HPDE6-E6E7 (cell line): ENCODE data around the gene TMX3.

Experiments used
- DNase-seq: peaks from one replicate; pipeline ENCODE4 v3.0.0; 2011; ENCODE audit warnings: missing footprints; ENCODE audit errors: extremely low spot score

The TMX3 gene

GRCh38 chr18:68714712-68715496, at the start of gene TMX3:
TMX3 (minus strand) TSS chr18:68715108; CDS start chr18:68714981, 127 bp downstream.
- DNase-seq, result peak; percentile 96

DNA sequence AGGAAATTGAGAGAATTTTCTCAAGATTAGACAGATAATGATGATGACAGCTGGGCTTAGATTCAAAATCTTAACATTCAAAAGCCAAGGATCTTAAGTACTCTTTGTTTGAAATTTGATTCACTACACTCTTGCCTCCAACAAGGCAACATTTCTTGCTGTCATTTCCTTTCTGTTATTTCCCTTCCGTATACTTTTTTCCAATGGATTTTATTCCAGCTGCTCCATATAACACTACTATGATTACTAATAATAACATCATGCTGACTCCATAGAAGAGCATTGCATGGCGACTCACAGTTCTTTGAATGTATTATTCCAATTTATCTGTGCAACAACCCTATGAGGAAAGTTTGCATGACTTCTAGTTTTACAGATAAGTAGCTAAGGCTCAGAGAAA, 49.1 kb upstream of the TMX3 start:
- no peak for DNase-seq

- no peak for DNase-seq
These were observed 48.2 kb upstream of the TMX3 start for GRCh38 chr18:68763083-68763482.

DNA sequence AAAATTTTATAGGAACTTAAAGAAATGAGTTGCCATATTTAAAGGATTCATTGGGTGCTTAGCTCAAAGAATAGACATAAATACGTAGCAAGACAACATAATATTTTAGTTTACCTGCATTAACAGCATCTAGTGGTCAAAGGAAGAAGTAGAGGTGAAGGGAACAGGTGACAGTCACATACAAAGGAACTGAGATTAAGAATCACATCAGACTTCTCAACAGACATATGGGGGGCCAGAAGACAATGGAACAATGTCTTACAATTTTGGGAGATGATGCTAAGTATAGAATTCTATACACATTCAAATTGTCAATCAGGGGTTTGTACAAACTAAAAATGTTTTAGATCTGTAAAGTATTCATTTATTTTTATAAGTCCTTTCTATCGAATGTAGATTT, 44.4 kb upstream of the TMX3 start:
- no peak for DNase-seq

DNA sequence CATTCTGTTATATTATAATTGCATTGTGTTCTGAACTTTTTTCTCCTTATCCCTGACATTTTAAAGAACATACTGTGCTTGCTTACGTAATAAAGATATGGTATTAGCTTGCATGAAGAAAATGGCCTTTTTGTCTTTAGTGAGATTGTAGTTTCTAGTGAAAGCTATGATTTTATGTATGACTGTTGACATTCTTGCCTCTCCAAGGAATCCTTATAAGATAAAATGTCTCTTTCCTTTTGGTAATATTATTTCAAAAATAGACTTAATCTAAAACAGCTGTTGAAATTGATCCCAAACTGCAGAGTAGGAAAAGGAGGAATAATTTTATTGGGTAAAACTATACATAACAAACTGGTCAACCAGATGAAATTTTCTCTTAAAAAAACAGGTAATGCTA, 42.2 kb upstream of the TMX3 start:
- no peak for DNase-seq

DNA sequence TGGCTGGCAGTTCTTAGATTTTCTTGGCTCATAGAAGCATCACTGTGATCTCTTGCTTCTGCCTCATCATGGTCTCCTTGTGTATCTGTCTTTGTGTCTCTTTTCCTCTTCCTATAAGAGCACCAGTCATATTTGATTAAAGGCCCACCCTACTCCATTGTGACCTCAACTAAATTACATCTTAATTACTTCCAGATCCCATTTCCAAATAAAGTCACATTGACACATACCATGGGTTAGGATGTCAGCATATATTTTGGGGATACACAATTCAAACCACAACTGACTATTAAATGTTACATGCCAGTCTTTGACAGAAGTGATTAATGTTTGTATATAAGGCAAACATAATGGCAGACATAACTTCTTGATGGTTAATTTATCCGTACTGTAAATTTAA, 27.3 kb upstream of the TMX3 start:
- no peak for DNase-seq

DNA sequence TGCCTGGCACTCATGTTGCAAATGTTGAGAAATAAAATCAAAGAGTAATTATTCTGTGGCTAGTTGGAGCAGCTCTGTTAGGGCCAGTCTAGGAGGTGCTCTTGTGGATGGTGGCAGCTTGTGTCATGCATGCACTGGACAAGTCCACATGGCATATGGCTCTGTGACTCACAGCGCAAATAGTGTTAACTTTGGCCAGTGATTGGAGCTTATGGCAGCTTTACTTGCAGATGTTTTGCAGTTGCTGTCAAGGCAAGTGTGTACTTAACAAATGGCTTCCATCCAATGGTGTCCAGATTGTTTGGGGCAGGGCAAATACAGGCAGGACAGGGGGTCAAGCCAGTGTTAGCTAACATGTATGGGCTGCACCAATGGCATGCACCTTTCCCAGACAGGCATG, 26.1 kb upstream of the TMX3 start:
- DNase-seq, result no peak

DNA sequence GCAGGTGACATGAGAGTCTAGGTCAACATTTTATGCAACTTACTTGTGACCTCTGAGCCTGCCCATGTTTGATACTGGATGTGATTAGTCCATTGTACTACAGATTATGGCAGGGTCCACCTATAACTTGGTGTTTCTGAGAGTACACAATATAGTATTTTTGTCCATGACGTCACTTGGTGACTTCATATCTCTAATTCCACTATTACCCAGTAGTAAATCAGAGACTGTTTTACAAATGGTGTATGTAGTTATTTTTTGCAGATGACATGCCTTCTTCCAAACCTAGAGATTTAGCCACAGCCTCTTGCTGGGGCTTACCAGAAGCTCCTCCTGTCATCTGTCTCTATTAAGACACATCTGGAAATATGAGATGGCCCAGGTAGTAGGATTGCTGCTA, 24.6 kb upstream of the TMX3 start:
- DNase-seq, result no peak

DNA sequence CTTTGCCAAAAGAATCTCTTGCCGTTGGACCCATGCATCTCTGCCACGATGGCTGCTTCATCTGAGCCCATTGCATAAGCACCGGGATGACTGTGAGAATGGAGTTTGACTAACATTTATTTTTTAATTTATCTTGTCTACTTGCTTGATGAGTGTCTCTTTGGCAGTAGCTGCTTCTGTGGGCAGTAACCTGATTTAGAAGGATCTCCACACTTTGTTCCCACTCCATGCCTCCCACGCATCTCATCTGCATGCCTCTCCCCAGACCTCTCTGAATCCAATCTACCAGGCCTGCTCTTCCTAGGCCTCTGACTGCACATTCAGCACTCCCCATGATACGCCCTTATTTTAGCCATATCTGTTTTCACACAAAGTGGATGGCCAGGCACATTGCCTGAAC, 23.7 kb upstream of the TMX3 start:
- no peak for DNase-seq

- peak; percentile 49 for DNase-seq
These were observed 20.8 kb upstream of the TMX3 start for GRCh38 chr18:68735483-68736343.

GRCh38 chr18:68734308-68734707, 19.4 kb upstream of the TMX3 start:
- DNase-seq, result no peak

DNA sequence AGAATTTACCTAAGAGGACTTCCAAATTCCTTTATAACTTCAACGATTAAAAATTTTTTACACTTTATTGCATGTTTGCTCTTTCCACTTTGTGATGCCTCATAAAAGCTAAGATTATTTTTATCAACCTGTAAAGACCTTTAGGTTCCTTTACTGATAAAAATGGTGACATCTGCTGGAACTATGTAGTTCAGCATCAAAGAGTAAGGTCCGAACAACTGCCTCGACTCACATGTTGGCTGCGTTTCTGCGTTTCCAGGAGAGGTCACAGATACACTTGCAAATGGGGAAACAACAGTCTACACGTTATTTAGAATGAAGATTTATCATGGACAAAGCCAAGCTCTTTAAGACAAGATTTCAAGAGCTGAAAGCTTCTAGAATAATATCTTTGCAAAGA, 18.8 kb upstream of the TMX3 start:
- DNase-seq, result no peak

DNA sequence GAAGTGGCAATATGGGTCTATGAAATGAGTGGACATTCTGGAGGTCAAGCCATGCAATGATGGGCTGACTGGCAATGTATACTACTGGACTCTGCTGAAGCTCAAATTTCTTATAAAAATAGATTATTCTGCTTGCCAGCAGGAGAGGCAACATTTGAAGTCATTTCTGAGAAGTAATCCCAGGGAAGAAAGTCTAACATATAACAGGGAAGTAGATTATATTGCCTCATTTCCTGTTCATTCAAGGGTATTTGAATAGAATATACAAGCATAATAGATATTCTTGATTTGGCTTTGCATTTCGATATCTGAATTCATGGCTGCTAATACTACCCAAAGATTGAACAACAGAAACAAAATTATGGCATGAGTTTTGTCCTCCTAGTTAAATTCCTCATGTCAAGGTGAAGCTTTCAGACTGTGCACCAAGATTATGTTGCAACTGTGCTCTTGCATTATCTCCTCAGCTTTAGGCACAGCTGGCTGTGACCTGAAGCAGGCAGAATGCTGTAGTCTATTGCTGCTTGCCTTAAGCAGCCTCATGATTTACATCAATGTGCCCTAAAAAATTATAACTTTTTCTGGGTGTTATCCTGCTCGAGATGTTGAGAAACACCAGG, 13.3 kb upstream of the TMX3 start:
- DNase-seq, result no peak

DNA sequence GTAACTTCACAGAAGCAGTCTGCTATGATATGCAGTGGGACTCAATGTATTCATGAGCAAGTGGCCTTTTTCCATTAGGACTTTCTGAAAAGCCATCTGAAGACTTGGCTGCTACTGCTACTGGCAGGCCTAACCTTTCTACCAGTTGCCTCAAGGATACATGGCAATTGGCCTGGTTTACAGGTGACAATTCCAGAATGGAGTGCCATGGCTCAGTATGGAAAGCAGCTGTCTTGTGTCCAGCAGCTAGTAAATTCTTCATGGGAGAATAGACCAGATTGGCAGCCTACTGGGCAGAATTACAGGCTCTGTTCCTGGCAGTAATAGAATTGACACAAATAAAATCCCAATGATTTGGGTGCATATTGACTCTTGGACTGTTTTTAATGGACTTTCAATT, 12.6 kb upstream of the TMX3 start:
- no peak for DNase-seq

DNA sequence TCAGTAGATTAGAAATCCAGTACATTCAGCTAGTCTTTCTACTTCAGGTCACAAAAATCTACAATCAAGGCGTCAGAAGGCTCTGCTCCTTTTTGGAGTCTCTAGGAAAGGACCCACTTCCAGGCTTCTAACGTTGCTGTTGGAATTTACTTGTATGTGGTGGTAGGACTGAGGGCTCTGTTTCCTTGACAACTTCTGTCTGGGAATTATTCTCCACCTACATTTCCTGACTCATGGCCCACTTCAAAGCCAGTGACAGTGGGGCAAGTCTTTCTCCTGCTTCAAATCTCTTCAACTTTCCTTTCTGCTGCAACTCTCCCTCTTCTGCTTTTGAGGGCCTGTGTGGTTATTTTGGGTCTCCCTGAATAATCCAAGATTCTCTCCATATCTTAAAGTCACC, 10.4 kb upstream of the TMX3 start:
- no peak for DNase-seq

DNA sequence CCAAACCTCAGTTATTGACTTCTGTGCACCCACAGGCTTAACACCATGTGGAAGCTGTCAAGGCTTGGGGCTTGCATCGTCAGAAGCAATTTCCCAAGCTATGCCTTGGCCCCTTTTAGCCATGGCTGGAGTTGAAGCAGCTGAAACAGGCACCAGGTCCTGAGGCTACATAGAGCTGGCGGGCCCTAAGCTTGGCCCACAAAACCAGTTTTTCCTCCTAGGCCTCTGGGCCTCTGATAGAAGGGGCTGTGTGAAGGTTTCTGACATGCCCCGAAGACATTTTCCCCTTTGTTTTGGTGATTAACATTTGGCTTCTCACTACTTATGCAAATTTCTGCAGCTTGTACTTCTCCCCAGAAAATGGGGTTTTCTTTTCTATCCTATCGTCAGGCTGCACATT, 9.1 kb upstream of the TMX3 start:
- no peak for DNase-seq

DNA sequence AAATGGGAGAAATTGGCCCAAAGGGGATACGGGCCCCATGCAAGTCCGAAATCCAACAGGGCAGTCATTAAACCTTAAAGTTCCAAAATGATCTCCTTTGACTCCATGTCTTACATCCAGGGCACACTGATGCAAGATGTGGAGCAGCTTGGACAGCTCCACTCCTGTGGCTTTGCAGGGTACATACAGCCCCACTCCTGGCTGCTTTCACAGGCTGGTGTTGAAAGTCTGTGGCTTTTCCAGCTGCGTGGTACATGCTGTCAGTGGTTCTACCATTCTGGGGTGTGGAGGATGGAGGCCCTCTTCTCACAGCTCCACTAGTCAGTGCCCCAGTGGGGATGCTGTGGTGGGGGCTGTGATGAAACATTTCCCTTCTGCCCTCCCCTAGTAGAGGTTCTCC, 8.6 kb upstream of the TMX3 start:
- DNase-seq, result no peak

DNA sequence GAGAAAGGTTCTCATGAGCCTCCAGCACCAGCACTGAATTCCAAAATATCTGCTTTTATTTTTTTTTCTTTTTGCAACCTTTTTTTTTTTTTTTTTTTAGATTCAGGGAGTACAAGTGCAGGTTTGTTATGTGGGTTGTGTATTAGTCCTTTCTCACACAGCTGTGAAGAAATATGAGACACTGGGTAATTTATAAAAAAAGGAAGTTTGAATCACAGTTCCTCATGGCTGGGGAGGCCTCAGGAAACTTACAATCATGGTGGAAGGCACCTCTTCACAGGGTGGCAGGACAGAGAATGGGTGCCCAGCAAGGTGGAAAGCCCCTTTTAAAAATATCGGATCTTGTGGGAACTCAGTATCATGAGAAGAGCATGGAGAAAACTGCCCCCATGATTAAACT, 7.9 kb upstream of the TMX3 start:
- DNase-seq, result no peak

DNA sequence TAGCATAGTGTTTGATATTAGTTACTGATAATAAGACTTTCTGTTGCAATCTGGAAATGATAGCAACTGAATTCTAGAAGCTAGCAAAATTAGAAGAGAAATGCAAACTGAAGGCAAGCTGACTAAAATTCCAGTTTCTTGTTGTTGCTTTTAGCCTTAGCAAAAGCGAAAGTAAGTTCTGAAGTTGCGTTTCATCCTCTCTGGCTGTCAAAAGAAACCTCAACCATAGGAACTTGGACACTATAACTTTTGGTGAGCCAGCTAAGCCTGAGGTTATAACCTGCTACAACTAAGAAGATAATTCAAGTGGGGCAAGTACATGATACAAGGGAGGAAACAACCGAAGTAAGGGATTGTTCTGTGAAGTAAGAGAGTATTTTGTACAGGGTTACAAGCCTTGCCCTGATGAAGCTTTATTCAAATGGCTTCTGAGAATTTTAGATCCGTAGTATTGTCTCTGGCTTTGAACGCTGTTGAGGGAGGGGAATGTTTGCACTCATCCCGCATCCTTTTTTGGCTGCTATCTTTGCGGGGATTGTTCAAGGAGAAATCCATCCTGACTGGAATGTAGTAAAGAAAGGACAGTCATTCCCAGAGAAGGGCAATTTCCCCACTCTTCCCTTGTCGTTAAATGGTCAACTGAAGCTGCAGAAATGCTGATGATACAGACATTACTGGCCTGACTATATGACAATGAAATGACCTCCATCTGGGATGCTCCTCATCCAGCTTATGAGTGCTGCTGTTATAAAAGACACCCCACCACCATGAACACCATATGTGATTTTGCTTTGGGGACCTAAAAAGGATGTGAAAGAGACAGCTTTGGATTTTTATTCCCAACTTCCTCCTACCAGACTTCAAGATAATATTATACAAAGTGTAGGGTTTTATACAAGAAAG, 7.0 kb upstream of the TMX3 start:
- no peak for DNase-seq

DNA sequence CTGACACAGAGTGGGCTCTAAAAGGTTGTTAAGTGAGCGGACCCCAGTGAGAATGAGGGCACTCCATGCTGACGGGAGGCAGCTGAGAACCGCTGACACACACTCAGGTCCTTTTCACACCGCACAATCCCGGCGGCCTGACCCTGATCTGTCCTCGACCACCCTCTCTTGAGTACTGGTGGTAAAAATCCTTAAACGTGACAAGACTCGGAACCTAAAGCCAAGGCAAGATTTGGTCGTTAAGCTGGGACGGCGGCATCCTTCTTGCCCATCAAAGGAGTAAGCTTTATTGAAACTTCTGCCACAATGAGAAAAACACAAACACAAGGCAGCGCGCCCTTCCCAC, 569 bp downstream of the TMX3 start:
- DNase-seq, result no peak

DNA sequence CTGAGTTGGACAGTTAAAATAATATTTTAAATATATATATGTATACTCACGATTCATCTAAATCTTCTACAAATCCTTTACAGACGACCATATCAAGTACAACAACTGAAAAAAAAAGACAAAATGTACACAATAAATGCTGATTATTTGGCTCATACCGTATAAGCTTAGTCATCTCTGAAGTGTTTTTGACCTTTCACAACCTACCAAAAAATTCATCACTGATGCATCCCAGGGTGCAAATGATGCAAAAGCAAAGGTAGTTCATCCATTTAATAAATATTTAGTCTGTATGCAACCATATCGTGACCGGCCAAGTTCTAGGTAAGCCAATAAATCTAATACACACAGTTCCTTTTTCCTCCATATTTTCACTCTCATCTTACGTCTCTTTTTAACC, 1.1 kb downstream of the TMX3 start:
- no peak for DNase-seq

GRCh38 chr18:68713131-68713530, 1.8 kb downstream of the TMX3 start:
- DNase-seq, result no peak
